DOHH2 (cell line): Measurements from ENCODE around the gene USP17L24.
"Not testable (repeated sequence)": the region's sequence is repeated elsewhere in the genome, so short reads cannot be mapped to it uniquely, and the experiment has no call there.

Source experiments
- H3F3A ChIP-seq: fragments of 200-600 bp; sonication (generic), shearing (Covaris generic); 2 replicates; pipeline ENCODE4 v1.6.0; 2016; ENCODE audit warnings: antibody characterized with exemption, mild to moderate bottlenecking; ENCODE audit not compliant: control insufficient read depth, insufficient read depth
- H3K27ac ChIP-seq: fragments of 200-600 bp; sonication (generic); 2 replicates; pipeline ENCODE4 v1.5.1; 2014; ENCODE audit warnings: low read depth, mild to moderate bottlenecking, low read length, moderate library complexity
- H3K27me3 ChIP-seq: fragments of 200-600 bp; sonication (generic); 2 replicates; pipeline ENCODE4 v1.6.1; 2014; ENCODE audit warnings: mild to moderate bottlenecking, low read length, mixed read lengths; ENCODE audit not compliant: control insufficient read depth
- H3K36me3 ChIP-seq: fragments of 200-600 bp; sonication (generic); 2 replicates; pipeline ENCODE4 v1.6.1; 2014; ENCODE audit warnings: mild to moderate bottlenecking, low read length, moderate library complexity, mixed read lengths; ENCODE audit not compliant: control insufficient read depth
- H3K4me1 ChIP-seq: fragments of 200-600 bp; sonication (generic); 2 replicates; pipeline ENCODE4 v1.6.1; 2014; ENCODE audit warnings: mild to moderate bottlenecking, low read length, mixed read lengths; ENCODE audit not compliant: control insufficient read depth
- H3K4me2 ChIP-seq: fragments of 200-600 bp; sonication (generic); 2 replicates; pipeline ENCODE4 v1.6.0; 2014; ENCODE audit warnings: mild to moderate bottlenecking, low read length, moderate library complexity
- H3K4me3 ChIP-seq: fragments of 200-600 bp; sonication (generic); 2 replicates; pipeline ENCODE4 v1.5.1; 2014; ENCODE audit warnings: mild to moderate bottlenecking, low read length, mixed read lengths
- H3K79me2 ChIP-seq: fragments of 200-600 bp; sonication (generic); 2 replicates; pipeline ENCODE4 v1.6.1; 2014; ENCODE audit warnings: mild to moderate bottlenecking, low read length, mixed read lengths; ENCODE audit not compliant: control insufficient read depth
- H3K9me2 ChIP-seq: fragments of 200-600 bp; sonication (generic); replicated peaks from 2 replicates; pipeline ENCODE4 v1.6.1; 2014; ENCODE audit warnings: mild to moderate bottlenecking, low read length, mixed read lengths; ENCODE audit not compliant: control insufficient read depth
- H3K9me3 ChIP-seq: fragments of 200-600 bp; sonication (generic); 2 replicates; pipeline ENCODE4 v1.6.1; 2014; ENCODE audit warnings: antibody characterized with exemption, low read length, mixed read lengths; ENCODE audit not compliant: control insufficient read depth, insufficient read depth
- H4K20me1 ChIP-seq: fragments of 200-600 bp; sonication (generic); 2 replicates; pipeline ENCODE4 v1.6.0; 2014; ENCODE audit warnings: low read depth, mild to moderate bottlenecking, antibody characterized with exemption, low read length, moderate library complexity; ENCODE audit not compliant: control insufficient read depth, insufficient read depth

USP17L24 gene

GRCh38 chr4:9353338-9353737 lies 28.4 kb downstream of the USP17L24 start, which contains the start of gene USP17L29:
Gene USP17L29 (plus strand): TSS chr4:9353638. CDS start chr4:9353638, 0 bp downstream.
- H4K20me1 ChIP-seq, H3K27me3 ChIP-seq, H3K79me2 ChIP-seq, H3F3A ChIP-seq, H3K27ac ChIP-seq, H3K9me2 ChIP-seq, H3K4me2 ChIP-seq, H3K9me3 ChIP-seq, H3K36me3 ChIP-seq, H3K4me3 ChIP-seq, H3K4me1 ChIP-seq: not testable (repeated sequence)

GRCh38 chr4:9362829-9363228 lies 37.9 kb downstream of the USP17L24 start, which contains the start of gene USP17L30:
Gene USP17L30 (plus strand): TSS chr4:9363129. CDS start chr4:9363129, 0 bp downstream.
- not testable (repeated sequence) for H3K79me2 ChIP-seq, H3K9me2 ChIP-seq, H3K9me3 ChIP-seq

More at GRCh38 chr4:9362829-9363228, 37.9 kb downstream of the USP17L24 start, which contains the start of gene USP17L30:
- not testable (repeated sequence) for H4K20me1 ChIP-seq, H3F3A ChIP-seq, H3K27me3 ChIP-seq, H3K4me1 ChIP-seq, H3K27ac ChIP-seq, H3K4me3 ChIP-seq, H3K36me3 ChIP-seq, H3K4me2 ChIP-seq
